Activated CD4-positive, alpha-beta memory T cell treated with anti-CD3 and anti-CD28 coated beads for 36 hours (primary cell): ENCODE results near the gene NCKAP5. TPM values are rescaled to one million over a fixed set of nuclear protein-coding genes. Genes with fewer than 3 reads are reported as not detected.

Source experiments
- CTCF ChIA-PET: fragments of 350-600 bp; sonication (Branson Sonifier 250); formaldehyde crosslinking; loops from one replicate; lab custom pipeline; 2021; ENCODE audit warnings: antibody characterized with exemption, inconsistent platforms; lab: Charles Lee
- POLR2A ChIA-PET: fragments of 350-600 bp; sonication (Branson Sonifier 250); formaldehyde crosslinking; loops from one replicate; lab custom pipeline; 2021; ENCODE audit warnings: antibody characterized with exemption; lab: Charles Lee
- DNase-seq: peaks from one replicate; pipeline ENCODE4 v3.0.0-alpha.2; 2020
- H3K27ac Mint-ChIP-seq: one replicate; pipeline ENCODE4 v1.8.0; 2021; ENCODE audit warnings: mixed read lengths
- H3K27me3 Mint-ChIP-seq: one replicate; pipeline ENCODE4 v1.8.0; 2021; ENCODE audit warnings: mixed read lengths
- H3K36me3 Mint-ChIP-seq: one replicate; pipeline ENCODE4 v1.8.0; 2021; ENCODE audit warnings: mixed read lengths
- H3K4me1 Mint-ChIP-seq: one replicate; pipeline ENCODE4 v1.8.0; 2021; ENCODE audit warnings: low read depth, mixed read lengths
- H3K4me3 Mint-ChIP-seq: one replicate; pipeline ENCODE4 v1.8.0; 2021; ENCODE audit warnings: mild to moderate bottlenecking, mixed read lengths
- H3K9me3 Mint-ChIP-seq: one replicate; pipeline ENCODE4 v1.8.0; 2021; ENCODE audit warnings: mixed read lengths
- intact Hi-C: fragments of 100-400 bp; cut with micrococcal nuclease; formaldehyde crosslinking; loops from one replicate; pipeline ENCODE4 v1.15.1; 2023
- total RNA-seq, 2 experiments: library from RNA; stranded (reverse); gene quantifications; one replicate each; pipeline ENCODE4 v1.2.3, GENCODE V29; 2021

NCKAP5 gene
- total RNA-seq, 2 experiments from 2014 or later, result not detected

DNA sequence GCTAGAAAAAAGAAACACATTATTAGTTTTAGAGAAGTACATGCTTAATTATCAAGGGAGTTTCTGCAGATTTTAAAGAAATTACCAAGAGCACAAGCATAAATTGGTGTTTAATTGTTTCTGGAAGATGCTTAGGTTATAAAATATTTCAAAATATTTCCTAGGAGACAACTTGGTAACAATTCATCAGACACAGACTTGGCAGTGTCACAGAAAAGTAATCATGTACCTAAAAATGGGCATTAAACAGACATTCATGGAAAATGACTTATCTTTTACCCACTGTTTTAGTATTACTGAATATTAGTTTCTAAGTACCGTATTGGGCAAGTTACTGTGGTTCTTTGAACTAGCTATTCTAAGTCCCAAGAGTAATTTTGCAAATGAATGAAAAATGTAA, 469.5 kb downstream of the NCKAP5 start:
- DNase-seq, result no peak
- H3K9me3 Mint-ChIP-seq, result peaks cover 5% of the 10 kb centered on the region
- ChIA-PET CTCF (no interaction called here), POLR2A (no interaction called here)
- no peak overlapping the region for H3K4me3 Mint-ChIP-seq
- no peaks in the 10 kb centered on the region for H3K4me1 Mint-ChIP-seq
- H3K27ac Mint-ChIP-seq, result no peak overlapping the region
- no peaks in the 10 kb centered on the region for H3K36me3 Mint-ChIP-seq
- intact Hi-C loops, result no loop called here
- no peaks in the 10 kb centered on the region for H3K27me3 Mint-ChIP-seq

DNA sequence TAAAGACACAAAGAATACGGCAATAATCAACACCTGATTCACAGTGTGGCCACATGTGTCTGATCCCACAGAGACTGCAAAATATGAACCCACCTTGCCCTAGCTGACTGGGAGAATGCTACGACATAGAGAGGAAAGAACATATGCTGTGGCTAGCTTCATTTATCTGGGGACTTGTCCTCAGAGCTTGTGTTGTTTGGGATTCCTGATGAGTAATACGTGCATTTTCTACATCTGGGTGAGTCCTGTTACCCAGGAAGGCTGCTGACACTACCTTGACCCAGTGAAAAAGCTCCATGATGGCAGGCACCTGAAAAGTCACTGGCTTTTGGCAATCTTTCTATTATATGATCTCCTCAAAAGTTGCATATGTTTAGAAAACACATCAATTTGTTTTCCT, 470.6 kb downstream of the NCKAP5 start:
- Mint-ChIP-seq H3K27me3 (no peaks in the 10 kb centered on the region), H3K9me3 (peaks cover 5% of the 10 kb centered on the region), H3K4me3 (no peak overlapping the region), H3K27ac (no peak overlapping the region), H3K4me1 (no peaks in the 10 kb centered on the region), H3K36me3 (no peaks in the 10 kb centered on the region)
- intact Hi-C loops, result no loop called here
- ChIA-PET POLR2A (no interaction called here), CTCF (no interaction called here)
- no peak for DNase-seq

DNA sequence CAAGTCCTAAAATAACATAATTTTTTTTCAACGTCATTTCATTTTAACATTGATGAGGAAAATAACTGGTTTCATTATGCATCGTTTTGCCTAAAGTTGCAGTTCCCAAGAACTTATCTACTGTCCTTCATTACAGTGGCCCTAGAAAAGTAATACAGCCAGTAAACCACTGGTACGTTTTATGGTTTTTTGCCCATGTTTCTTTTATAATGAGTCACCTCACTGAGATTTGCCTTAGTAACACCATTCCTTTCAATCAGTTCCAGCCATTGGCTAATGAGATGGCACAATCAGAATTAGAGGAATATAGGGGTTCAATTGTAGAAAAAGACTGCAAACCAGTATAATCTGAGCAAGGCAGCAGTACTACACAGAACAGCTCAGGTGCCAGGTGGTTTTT, 475.7 kb downstream of the NCKAP5 start:
- H3K27ac Mint-ChIP-seq, result no peak overlapping the region
- H3K4me1 Mint-ChIP-seq, result no peaks in the 10 kb centered on the region
- ChIA-PET CTCF (no interaction called here), POLR2A (no interaction called here)
- intact Hi-C loops, result no loop called here
- no peak for DNase-seq
- H3K36me3 Mint-ChIP-seq, result no peaks in the 10 kb centered on the region
- H3K4me3 Mint-ChIP-seq, result no peak overlapping the region
- H3K9me3 Mint-ChIP-seq, result peaks cover 6% of the 10 kb centered on the region
- no peaks in the 10 kb centered on the region for H3K27me3 Mint-ChIP-seq

DNA sequence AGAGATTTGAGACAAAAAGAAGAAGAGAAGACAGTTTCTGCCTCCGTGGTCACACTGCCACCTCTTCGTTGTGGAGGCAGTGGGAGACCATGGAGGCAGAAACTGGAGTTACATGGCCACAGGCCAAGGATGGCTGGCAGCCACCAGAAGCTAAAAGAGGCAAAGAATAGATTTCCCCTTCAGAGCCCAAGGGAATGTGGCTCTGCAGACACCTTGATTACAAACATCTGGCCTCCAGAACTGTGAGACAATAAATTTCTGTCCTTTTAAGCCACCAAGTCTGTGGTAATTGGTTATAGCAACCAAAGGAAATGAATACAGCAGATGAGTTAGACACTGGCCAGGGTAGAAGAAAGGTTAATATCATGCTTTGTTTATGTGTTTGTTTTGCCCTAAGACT, 477.9 kb downstream of the NCKAP5 start:
- H3K27ac Mint-ChIP-seq, result no peak overlapping the region
- DNase-seq, result no peak
- no peak overlapping the region for H3K4me3 Mint-ChIP-seq
- ChIA-PET POLR2A (no interaction called here), CTCF (no interaction called here)
- no peaks in the 10 kb centered on the region for H3K27me3 Mint-ChIP-seq
- H3K36me3 Mint-ChIP-seq, result no peaks in the 10 kb centered on the region
- H3K9me3 Mint-ChIP-seq, result peaks cover 4% of the 10 kb centered on the region
- no peaks in the 10 kb centered on the region for H3K4me1 Mint-ChIP-seq
- intact Hi-C loops, result no loop called here

DNA sequence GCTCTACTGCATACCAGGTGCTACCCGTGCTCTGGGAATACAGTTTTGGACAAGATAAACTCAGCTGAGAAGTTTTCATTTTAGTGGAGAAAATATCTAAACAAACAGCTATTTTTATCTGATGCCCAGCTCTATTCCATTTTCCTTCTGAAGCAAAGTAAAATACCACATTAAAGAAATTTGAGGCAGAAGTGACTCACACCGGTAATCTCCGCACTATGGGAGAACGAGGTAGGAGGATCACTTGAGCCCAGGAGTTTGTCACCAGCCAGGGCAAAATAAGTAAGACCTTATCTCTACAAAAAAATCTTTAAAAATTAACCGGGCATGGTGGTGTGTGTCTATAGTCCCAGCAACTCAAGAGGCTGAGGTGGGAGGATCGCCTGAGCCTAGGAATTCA, 482.1 kb downstream of the NCKAP5 start:
- Mint-ChIP-seq H3K27me3 (no peaks in the 10 kb centered on the region), H3K27ac (no peak overlapping the region), H3K36me3 (no peaks in the 10 kb centered on the region), H3K9me3 (peaks cover 3% of the 10 kb centered on the region), H3K4me1 (no peaks in the 10 kb centered on the region), H3K4me3 (no peak overlapping the region)
- ChIA-PET CTCF (no interaction called here), POLR2A (no interaction called here)
- DNase-seq, result no peak
- intact Hi-C loops, result no loop called here

DNA sequence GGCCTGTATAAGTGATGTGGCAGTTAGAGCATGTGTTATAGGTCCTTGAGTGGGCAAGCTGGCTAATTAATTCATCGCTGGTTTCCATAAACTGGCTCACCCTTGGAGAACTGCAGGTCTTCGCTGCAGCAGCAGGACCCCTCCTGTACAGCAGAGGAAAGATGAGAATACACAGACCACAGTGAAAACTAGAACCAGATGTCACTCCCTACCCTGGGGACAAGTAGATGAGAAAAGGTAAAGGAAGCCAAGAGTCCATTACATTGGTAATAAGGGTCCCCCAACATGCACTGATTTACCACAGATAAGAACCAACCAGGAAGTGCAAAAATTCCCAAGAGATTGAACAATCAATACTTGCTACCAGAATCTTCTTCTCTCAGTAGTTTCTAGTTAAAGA, 482.6 kb downstream of the NCKAP5 start:
- no peak overlapping the region for H3K4me3 Mint-ChIP-seq
- H3K27ac Mint-ChIP-seq, result no peak overlapping the region
- H3K36me3 Mint-ChIP-seq, result no peaks in the 10 kb centered on the region
- DNase-seq, result no peak
- H3K4me1 Mint-ChIP-seq, result no peaks in the 10 kb centered on the region
- H3K9me3 Mint-ChIP-seq, result no peaks in the 10 kb centered on the region
- ChIA-PET CTCF (no interaction called here), POLR2A (no interaction called here)
- H3K27me3 Mint-ChIP-seq, result no peaks in the 10 kb centered on the region
- intact Hi-C loops, result no loop called here

DNA sequence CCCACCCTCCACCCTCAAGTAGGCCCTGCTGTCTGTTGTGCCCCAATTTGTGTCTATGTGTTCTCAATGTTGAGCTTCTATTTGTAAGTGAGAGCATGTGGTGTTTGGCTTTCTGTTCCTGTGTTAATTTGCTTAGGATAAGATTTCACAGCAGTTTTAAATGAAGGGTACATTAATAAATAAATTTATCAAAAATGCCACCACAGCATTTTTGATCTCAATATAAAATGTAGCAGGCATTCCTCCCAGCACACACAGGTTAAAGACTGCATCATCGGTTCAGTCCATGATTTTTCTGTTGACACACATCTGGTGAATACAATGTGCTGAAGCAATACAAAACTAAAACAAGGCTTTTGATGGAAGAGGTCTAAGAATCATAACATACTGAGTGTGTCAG, 486.2 kb downstream of the NCKAP5 start:
- H3K27ac Mint-ChIP-seq, result no peak overlapping the region
- H3K9me3 Mint-ChIP-seq, result no peaks in the 10 kb centered on the region
- H3K4me3 Mint-ChIP-seq, result no peak overlapping the region
- POLR2A ChIA-PET, result no interaction called here
- H3K36me3 Mint-ChIP-seq, result no peaks in the 10 kb centered on the region
- intact Hi-C loops, result no loop called here
- H3K4me1 Mint-ChIP-seq, result no peaks in the 10 kb centered on the region
- no peak for DNase-seq
- CTCF ChIA-PET, result no interaction called here
- no peaks in the 10 kb centered on the region for H3K27me3 Mint-ChIP-seq

DNA sequence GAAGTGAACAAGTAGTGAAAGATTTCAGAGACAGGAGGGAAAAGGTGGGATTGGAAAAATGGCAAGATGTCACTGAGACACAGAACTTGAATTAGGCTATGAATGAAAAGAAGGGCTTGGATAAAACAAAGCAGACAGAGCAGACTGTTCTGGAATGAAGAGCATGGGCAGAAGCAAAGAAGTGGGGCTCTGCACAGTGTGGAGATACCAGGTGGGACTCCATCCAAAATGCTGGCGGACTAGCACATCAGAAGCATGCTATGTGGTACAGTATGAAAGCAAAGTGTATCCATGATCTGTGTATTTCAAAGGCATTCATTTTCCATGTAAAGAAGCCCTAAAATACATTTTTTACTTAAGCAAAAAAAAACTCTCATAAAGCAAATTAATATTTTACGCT, 487.4 kb downstream of the NCKAP5 start:
- no peak for DNase-seq
- Mint-ChIP-seq H3K36me3 (no peaks in the 10 kb centered on the region), H3K9me3 (no peaks in the 10 kb centered on the region), H3K4me1 (no peaks in the 10 kb centered on the region), H3K4me3 (no peak overlapping the region), H3K27me3 (no peaks in the 10 kb centered on the region), H3K27ac (no peak overlapping the region)
- intact Hi-C loops, result no loop called here
- POLR2A ChIA-PET, result no interaction called here
- CTCF ChIA-PET, result no interaction called here

DNA sequence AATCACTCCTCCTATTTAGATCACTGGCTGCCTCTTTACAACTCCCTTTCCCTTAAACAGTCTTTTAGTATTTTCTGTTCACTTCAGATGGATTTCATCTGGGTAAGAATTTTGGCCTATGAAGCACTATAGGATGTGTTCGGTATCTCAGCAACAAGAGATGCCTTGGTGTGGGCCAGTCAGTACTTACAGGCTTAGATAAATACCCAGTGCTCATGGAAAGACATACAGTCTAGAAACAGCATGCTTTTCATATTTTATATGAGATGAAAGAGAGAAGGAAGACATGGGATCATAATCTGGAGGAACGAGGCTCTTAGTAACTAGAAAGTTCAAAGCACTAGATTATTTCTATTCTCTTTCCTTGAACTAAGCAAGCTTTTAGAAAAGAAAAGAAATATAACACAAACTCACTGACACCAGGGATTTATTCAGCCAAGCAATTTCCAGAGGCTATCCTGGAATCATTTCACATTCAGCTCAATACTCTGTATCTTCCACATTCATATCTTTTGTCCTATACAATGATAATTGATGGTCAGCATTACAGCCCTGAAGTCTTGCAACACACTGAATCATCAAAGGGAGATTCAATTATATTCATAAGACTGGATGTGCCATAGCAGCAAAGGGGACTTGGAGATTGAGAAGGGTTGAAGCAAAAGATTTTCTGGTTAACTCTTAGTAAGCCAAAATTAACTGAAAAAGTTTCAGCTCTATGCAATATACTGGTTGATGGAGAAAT, 489.4 kb downstream of the NCKAP5 start:
- DNase-seq, result no peak
- Mint-ChIP-seq H3K4me3 (no peak overlapping the region), H3K27ac (no peak overlapping the region), H3K4me1 (no peaks in the 10 kb centered on the region), H3K27me3 (no peaks in the 10 kb centered on the region), H3K9me3 (peaks cover 4% of the 10 kb centered on the region), H3K36me3 (no peaks in the 10 kb centered on the region)
- intact Hi-C loops, result no loop called here
- ChIA-PET POLR2A (no interaction called here), CTCF (no interaction called here)

DNA sequence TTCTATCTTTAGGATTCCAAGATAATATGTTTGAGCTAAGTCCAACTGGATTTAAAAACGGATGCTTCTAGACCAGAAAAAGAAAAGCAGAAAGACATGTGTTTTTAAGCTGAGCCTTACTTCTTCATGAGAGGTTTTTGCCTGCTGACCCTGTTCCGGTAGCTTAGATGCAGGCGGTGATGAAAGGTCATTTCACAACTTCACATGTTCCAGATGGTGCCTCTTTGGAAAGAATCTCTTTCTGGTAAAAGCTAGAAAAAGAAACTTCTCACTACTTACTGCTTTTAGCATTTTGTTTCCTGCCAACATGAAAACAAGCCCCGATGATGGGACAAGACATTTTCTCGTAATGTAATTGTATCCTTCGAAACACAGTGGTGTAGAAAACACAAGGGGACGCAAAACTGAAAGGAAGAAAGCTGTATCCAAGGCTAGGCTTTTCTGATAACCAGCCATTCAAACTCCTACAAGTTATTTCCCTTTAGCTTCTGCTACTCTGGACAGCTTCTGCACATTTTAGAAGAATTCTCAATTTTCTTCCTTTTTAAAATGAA, 490.9 kb downstream of the NCKAP5 start:
- CTCF ChIA-PET, result no interaction called here
- Mint-ChIP-seq H3K4me3 (no peak overlapping the region), H3K27ac (no peak overlapping the region), H3K36me3 (no peaks in the 10 kb centered on the region), H3K4me1 (no peaks in the 10 kb centered on the region), H3K27me3 (no peaks in the 10 kb centered on the region), H3K9me3 (peaks cover 5% of the 10 kb centered on the region)
- DNase-seq, result no peak
- POLR2A ChIA-PET, result no interaction called here
- intact Hi-C loops, result no loop called here

DNA sequence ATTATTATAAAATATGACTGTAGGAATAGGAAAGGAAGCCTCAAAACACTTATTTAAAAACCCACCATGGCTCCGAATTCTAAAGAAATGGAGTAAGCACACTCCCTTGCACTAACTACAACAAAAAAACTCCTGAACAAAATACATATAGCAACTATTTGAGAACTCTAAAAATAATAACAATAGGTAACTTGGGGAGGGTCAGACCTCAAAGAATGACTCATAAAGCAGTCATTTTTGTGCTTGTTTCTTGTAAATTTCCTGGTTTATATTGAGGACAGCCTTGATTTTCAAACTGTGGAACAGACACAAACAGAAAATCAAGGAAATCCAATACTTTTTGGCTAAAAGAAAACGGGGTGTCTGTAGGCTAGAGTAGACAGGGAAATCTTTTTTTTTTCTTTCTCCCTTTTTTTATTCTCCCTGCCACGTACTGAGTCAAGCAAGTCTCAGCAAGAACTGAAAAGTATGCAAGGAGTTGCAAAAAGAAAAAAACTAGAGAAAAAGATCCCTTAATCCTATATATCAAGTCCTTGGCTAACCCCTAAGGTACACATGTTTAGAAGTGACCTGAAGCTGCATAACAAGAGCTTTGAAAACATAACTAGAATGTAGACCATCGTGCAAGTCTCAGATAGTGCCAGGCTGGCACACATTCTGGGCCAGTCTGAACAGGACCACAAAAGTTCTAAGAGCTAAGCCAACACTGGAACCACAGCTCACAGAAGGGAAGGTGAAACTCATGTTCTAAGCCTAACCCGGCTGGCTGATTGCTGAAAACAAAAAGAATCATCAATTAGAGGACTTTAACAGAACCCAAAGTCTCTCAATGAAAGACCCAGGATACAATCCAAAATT, 495.2 kb downstream of the NCKAP5 start:
- intact Hi-C loops, result no loop called here
- ChIA-PET POLR2A (no interaction called here), CTCF (interaction anchor here (0.6 kb wide), 1 partner anchor 148 kb away, joined by 3 read pairs; no protein-coding TSS in a partner anchor)
- Mint-ChIP-seq H3K4me3 (no peak overlapping the region), H3K27me3 (no peaks in the 10 kb centered on the region), H3K36me3 (no peaks in the 10 kb centered on the region), H3K27ac (no peak overlapping the region), H3K4me1 (no peaks in the 10 kb centered on the region), H3K9me3 (peaks cover 7% of the 10 kb centered on the region)
- DNase-seq, result no peak

DNA sequence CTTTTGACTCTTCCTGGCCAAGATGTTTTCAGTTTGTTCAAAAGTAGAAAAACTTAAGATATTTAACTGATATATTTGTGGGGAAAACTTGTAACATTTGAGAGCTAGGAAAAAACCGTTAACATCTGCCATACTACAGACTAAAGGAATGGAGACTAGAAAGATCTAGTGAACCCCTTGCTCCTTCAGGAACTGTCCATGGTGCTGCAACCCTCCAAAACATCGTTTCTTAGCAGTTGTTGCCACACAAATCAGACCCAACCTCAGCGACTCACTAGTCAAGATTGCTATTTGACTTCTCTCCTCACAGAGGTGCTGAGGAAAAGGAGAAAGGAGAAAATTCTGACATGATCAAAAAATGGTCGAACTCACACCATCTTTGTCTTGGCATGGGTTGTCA, 504.5 kb downstream of the NCKAP5 start:
- intact Hi-C loops, result no loop called here
- ChIA-PET POLR2A (no interaction called here), CTCF (no interaction called here)
- Mint-ChIP-seq H3K27me3 (no peaks in the 10 kb centered on the region), H3K9me3 (peaks cover 6% of the 10 kb centered on the region), H3K36me3 (no peaks in the 10 kb centered on the region), H3K4me3 (no peak overlapping the region), H3K4me1 (no peaks in the 10 kb centered on the region), H3K27ac (no peak overlapping the region)
- DNase-seq, result no peak
